Spleen (tissue), 7 donors: ENCODE results near the gene SHOX.

Source experiments
- POLR2A ChIP-seq, 3 donors: fragments of 450-650 bp; IDR thresholded peaks; one replicate each; pipeline ENCODE4 v1.5.1; 2017; ENCODE audit warnings: antibody characterized with exemption in 3 of 3, mild to moderate bottlenecking in 1 of 3
- TF ChIP-seq, protein P1 (sequence below), 11 experiments: fragments of 200-600 bp in 7 of 11; fragments of 450-650 bp in 4 of 11; sonication (generic) in 4 of 11; IDR thresholded peaks in 8 of 11; conservative IDR thresholded peaks in 3 of 11; 1 replicate in 7 of 11; 2 replicates in 4 of 11; pipeline versions ENCODE4 v1.4.0 to v1.8.0; 2016 to 2021; ENCODE audit warnings: antibody characterized with exemption in 11 of 11, inconsistent platforms in 4 of 11, mild to moderate bottlenecking in 1 of 11
- donor health status: DM: no; HTN: no; CAD: no; lungs with moderate emphysema.
- donor health status: DM: no; HTN: no; CAD: no.
- donor health status: DM: no; HTN: no; CAD: no.

DNA sequence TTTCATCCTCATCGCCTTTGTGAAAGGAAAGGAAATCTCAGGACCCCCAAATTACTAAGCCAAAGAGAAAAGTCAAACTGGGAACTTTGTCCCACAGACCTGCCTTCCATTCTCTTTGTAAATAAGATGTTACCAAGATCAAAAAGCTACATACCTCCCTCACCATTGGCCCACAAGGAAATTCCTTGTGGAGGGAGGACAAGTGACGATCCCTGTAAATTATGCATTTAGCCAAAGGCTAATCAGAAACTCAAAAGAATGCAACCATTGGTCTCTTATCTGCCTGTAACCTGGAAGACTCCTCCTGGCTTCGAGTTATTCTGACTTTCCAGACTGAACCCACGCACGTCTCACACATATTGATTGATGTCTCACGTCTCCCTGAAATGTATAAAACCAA is 70.3 kb downstream of the SHOX start:
- TF ChIP-seq, protein P1, sequence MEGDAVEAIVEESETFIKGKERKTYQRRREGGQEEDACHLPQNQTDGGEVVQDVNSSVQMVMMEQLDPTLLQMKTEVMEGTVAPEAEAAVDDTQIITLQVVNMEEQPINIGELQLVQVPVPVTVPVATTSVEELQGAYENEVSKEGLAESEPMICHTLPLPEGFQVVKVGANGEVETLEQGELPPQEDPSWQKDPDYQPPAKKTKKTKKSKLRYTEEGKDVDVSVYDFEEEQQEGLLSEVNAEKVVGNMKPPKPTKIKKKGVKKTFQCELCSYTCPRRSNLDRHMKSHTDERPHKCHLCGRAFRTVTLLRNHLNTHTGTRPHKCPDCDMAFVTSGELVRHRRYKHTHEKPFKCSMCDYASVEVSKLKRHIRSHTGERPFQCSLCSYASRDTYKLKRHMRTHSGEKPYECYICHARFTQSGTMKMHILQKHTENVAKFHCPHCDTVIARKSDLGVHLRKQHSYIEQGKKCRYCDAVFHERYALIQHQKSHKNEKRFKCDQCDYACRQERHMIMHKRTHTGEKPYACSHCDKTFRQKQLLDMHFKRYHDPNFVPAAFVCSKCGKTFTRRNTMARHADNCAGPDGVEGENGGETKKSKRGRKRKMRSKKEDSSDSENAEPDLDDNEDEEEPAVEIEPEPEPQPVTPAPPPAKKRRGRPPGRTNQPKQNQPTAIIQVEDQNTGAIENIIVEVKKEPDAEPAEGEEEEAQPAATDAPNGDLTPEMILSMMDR (IDR thresholded peaks at IDR 0.05 in 8 of 11, conservative IDR thresholded peaks at IDR 0.05 in 3 of 11): no peak
- no peak for TF ChIP-seq POLR2A (IDR thresholded peaks at IDR 0.05)
